Cardiac muscle cell (in vitro differentiated cells and primary cell): ENCODE data around the gene PDC. TPM values are rescaled to one million over a fixed set of nuclear protein-coding genes. Genes with fewer than 3 reads are reported as not detected.
A peak's percentile ranks its signal among the peaks of the same experiment; 100 is the strongest.

Experiments
- DNase-seq, 2 donors: peaks; one replicate each; pipeline versions ENCODE4 v3.0.0 to v3.0.0-alpha.2; 2010 to 2017; ENCODE audit warnings: low read depth in 1 of 2, low spot score in 1 of 2
- H3K27ac ChIP-seq: fragments of 200-600 bp; sonication (generic); 2 replicates; pipeline ENCODE4 v1.5.1; 2016
- H3K27me3 ChIP-seq: fragments of 200-600 bp; sonication (generic); 2 replicates; pipeline ENCODE4 v1.6.0; 2016; ENCODE audit warnings: control low read depth
- H3K36me3 ChIP-seq: fragments of 200-600 bp; sonication (generic); 2 replicates; pipeline ENCODE4 v1.5.1; 2016; ENCODE audit warnings: control low read depth
- H3K4me1 ChIP-seq: fragments of 200-600 bp; sonication (generic); 2 replicates; pipeline ENCODE4 v1.8.1; 2017; ENCODE audit warnings: low read depth, mild to moderate bottlenecking, mixed run types
- H3K4me3 ChIP-seq: fragments of 200-600 bp; sonication (generic); 2 replicates; pipeline ENCODE4 v1.5.1; 2016; ENCODE audit warnings: mild to moderate bottlenecking
- H3K9me3 ChIP-seq: fragments of 200-600 bp; sonication (generic); 2 replicates; pipeline ENCODE4 v1.5.1; 2017; ENCODE audit warnings: low read depth, mild to moderate bottlenecking, control low read depth
- polyA plus RNA-seq: library from polyadenylated mRNA; unstranded; fragments of >200 nt; fragmentation: Nextera tagmentation; extraction: Ambion mirVana; gene quantifications from 2 replicates; pipeline ENCODE4 v1.2.1, GENCODE V29; 2016
- total RNA-seq: library from RNA; depleted of rRNA; stranded (reverse); fragments of >200 nt; gene quantifications from 2 replicates; pipeline ENCODE4 v1.2.3, GENCODE V29; 2016
- TF ChIP-seq, protein P1 (sequence below): IDR thresholded peaks from 2 replicates; pipeline ENCODE4 v1.5.1; 2012; ENCODE audit warnings: low read depth, mild to moderate bottlenecking, low read length

The PDC gene
- total and polyA plus RNA-seq, 2 experiments from 2014 or later = not detected

DNA sequence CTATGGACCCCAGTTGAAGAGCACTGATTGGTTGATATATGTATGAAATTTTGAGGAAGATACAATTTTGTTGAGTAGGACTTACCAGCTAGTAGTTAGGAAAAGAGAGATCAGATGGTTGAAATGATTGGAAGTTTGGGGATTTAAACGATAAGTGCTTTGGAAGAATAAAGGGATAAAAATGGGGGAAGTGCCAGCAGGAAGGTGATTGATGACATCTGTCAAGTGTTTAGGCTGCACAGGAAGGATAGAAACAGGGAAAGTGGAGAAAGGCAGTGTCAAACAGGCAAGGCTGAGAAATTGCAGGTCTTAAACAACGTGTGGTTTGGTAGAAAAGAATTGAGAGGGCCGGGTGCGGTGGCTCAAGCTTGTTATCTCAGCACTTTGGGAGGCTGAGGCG, 22.3 kb downstream of the PDC start:
- TF ChIP-seq, protein P1, sequence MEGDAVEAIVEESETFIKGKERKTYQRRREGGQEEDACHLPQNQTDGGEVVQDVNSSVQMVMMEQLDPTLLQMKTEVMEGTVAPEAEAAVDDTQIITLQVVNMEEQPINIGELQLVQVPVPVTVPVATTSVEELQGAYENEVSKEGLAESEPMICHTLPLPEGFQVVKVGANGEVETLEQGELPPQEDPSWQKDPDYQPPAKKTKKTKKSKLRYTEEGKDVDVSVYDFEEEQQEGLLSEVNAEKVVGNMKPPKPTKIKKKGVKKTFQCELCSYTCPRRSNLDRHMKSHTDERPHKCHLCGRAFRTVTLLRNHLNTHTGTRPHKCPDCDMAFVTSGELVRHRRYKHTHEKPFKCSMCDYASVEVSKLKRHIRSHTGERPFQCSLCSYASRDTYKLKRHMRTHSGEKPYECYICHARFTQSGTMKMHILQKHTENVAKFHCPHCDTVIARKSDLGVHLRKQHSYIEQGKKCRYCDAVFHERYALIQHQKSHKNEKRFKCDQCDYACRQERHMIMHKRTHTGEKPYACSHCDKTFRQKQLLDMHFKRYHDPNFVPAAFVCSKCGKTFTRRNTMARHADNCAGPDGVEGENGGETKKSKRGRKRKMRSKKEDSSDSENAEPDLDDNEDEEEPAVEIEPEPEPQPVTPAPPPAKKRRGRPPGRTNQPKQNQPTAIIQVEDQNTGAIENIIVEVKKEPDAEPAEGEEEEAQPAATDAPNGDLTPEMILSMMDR = no peak
- Histone ChIP-seq H3K27ac (no peak overlapping the region), H3K27me3 (no peaks in the 10 kb centered on the region), H3K36me3 (no peaks in the 10 kb centered on the region), H3K4me3 (no peak overlapping the region), H3K4me1 (no peaks in the 10 kb centered on the region), H3K9me3 (no peaks in the 10 kb centered on the region)
- no peak for DNase-seq

DNA sequence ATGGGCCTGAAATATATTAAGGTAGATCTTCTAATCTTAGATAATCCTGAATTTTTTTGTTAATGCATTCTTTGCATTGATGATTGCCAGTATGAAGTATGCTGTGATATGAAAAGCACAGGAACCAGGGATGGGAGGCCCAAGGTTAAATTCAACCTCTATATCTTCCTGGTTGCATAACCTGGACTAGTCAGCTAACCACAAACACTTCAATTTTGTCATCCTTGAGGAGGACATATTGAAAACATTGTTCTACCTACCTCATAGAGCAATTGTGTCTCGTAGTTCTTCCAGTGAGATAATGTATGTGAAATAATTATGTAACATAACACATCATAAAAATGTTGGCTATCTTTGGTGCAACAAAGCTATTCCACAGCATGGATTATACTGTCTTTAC, 25.6 kb downstream of the PDC start:
- TF ChIP-seq, protein P1 = no peak
- Histone ChIP-seq H3K27ac (no peak overlapping the region), H3K4me1 (no peaks in the 10 kb centered on the region), H3K36me3 (no peaks in the 10 kb centered on the region), H3K4me3 (no peak overlapping the region), H3K9me3 (no peaks in the 10 kb centered on the region), H3K27me3 (no peaks in the 10 kb centered on the region)
- DNase-seq = peak in 1 of 2 donors; percentile 39

DNA sequence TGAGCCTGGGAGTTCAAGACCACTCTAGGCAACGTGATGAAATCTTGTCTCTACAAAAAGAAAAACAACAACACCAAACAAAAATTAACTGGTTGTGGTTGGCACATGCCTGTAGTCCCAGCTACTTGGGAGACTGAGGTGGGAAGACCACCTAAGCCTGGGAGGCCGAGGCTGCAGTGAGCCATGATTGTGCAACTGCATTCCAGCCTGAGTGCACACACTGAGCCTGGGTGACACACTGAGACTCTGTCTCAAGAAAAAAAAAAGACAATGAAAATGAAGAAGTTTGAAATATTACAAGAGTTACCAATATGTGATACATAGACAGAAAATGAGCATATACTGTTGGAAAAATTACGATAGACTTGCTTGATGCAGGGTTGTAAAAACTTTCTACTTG, 31.9 kb downstream of the PDC start:
- H3K27ac ChIP-seq = no peak overlapping the region
- no peaks in the 10 kb centered on the region for H3K27me3 ChIP-seq
- H3K4me3 ChIP-seq = no peak overlapping the region
- H3K36me3 ChIP-seq = no peaks in the 10 kb centered on the region
- DNase-seq = peak in 1 of 2 donors; percentile 38
- H3K4me1 ChIP-seq = no peaks in the 10 kb centered on the region
- TF ChIP-seq, protein P1 = no peak
- no peaks in the 10 kb centered on the region for H3K9me3 ChIP-seq

DNA sequence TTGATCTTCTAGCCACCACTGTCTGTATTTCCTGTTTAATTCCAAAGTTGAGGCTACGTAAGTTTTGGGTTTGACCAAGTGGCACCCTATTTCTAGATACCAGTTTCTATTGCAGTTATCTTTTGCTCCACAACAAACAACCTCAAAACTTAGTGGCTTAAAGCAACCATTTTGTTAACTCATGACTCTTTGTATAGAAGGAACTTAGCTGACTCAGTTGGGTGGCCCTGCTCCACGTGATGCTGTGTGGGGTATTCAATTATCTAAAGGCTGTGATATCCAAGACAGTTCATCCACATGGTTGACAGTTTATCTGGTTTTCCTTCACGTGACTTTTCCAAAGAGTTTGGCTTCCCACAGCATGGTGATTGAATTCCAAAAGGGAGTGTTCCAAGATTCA, 34.8 kb downstream of the PDC start:
- Histone ChIP-seq H3K27ac (no peak overlapping the region), H3K36me3 (no peaks in the 10 kb centered on the region), H3K9me3 (no peaks in the 10 kb centered on the region), H3K4me1 (no peaks in the 10 kb centered on the region), H3K4me3 (no peak overlapping the region), H3K27me3 (no peaks in the 10 kb centered on the region)
- no peak for DNase-seq
- TF ChIP-seq, protein P1 = no peak

DNA sequence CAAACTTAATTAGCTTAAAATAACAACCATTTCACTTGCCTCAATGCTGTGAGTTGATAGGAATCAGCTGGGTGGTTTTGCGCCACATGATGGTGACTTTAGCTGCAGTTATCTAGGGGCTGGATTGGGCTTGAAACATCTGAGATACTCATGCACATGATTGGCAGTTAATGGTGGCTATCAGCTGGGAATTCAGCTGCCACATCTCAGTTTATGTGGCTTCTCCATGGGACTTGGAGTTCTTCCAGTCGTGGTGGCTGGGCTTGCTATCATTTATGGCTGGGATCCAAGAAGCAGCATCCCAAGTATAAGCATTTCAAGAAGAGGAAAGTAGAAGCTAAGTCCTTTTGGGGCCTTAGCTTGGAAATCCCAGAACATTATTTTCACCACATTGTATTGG, 36.4 kb downstream of the PDC start:
- Histone ChIP-seq H3K4me1 (no peaks in the 10 kb centered on the region), H3K36me3 (peaks cover 6% of the 10 kb centered on the region), H3K9me3 (no peaks in the 10 kb centered on the region), H3K27ac (no peak overlapping the region), H3K27me3 (no peaks in the 10 kb centered on the region), H3K4me3 (no peak overlapping the region)
- TF ChIP-seq, protein P1 = no peak
- peak in 1 of 2 donors; percentile 72 for DNase-seq

DNA sequence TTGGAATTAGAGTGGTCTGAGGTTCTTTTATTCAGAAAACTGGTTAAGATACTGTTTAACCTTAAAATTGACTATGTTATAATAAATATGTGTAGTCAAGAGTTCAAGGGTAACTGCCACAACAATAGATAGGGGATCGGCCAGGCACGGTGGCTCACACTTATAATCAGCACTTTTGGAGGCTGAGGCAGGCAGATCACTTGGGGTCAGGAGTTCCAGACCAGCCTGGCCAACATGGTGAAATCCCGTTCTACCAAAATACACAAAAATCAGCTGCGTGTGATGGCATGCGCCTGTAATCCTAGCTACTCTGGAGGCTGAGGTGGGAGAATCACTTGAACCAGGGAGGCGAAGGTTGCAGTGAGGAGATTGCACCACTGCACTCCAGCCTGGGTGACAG, 39.5 kb downstream of the PDC start:
- Histone ChIP-seq H3K27ac (no peak overlapping the region), H3K36me3 (peaks cover 25% of the 10 kb centered on the region), H3K4me1 (no peaks in the 10 kb centered on the region), H3K4me3 (no peak overlapping the region), H3K9me3 (no peaks in the 10 kb centered on the region), H3K27me3 (no peaks in the 10 kb centered on the region)
- TF ChIP-seq, protein P1 = no peak
- DNase-seq = no peak
